ENCODE results near the gene SAXO1.
"Not testable (repeated sequence)": the region's sequence is repeated elsewhere in the genome, so short reads cannot be mapped to it uniquely, and the experiment has no call there.

SAXO1 gene

DNA sequence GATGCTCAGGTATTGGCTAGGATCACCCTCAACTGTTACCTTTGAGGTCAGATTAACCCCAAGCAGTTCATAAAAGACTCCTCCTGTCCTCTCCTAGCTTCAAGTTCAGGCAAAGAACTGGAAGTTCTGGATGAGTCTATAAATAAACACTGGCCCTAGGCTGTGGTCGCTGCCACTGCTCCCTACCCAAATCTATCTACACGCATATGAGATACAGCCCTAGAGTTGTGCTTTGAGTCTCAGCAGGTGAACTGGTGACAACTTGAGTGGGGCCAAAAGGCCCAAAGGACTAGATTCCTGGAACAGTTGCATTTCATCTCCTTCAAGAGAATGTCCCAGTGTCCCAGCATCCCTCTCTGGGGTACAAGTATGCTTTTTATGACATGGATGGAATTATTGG is 62.6 kb downstream of the SAXO1 start:
- DNase-seq (ENCODE audit: low read depth), result no peak

DNA sequence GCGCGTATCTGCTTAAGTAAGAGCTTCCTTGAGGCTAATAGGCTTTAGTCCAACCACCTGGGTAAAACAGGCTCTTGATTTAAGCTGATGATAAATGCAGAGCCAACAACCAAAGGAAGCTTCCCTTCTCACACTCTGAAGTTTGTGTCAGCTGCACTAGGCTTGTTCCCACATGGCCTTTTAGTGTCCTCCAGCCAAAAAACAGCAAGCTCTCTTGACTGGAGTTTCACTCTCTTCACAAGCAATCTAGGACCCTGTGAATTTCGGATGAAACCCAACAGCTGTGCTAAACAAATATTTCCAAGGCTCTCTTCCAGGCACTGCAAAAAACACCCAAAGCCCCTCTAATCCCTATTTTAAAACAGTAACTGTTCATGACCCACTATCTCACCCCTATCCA is 63.9 kb downstream of the SAXO1 start:
- DNase-seq (ENCODE audit: low read depth), result no peak

DNA sequence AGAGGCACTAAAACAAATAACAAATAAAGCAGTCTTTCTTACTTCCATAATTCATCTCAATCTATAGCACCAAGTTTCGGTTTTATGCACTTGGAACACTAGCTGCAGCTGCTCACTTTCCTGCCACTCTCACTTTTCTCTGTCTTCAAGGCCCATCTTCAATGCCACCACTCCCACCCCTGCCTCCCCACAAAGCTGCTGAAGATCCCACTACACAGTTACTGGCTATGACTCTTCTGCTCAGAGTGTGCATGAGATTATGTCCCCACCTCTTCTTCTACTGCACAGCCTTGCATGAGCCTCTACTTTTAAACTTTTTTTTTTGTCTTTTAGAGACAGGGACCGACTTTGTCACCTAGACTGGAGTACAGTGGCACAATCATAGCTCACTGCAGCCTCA is 77.4 kb downstream of the SAXO1 start:
- DNase-seq (ENCODE audit: low read depth), result no peak

DNA sequence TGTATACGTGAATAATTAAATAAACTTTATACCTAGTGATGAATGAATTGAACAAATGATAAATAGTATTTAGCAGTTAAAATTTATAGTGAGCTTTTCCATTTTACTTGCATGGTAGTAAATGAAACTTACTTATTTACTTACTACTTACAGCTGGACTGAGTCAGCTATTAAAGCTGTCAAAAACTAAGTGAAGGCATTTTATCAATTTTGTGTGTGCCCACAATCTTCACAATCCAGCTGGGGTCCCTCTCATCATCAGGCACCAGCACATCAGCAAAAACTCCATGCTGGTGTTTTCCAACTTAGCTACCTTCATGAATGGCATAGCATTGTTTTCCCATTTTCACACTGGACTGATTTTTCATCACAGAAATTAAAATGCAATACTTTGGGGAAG is 81.1 kb downstream of the SAXO1 start:
- no peak for DNase-seq (ENCODE audit: low read depth)

DNA sequence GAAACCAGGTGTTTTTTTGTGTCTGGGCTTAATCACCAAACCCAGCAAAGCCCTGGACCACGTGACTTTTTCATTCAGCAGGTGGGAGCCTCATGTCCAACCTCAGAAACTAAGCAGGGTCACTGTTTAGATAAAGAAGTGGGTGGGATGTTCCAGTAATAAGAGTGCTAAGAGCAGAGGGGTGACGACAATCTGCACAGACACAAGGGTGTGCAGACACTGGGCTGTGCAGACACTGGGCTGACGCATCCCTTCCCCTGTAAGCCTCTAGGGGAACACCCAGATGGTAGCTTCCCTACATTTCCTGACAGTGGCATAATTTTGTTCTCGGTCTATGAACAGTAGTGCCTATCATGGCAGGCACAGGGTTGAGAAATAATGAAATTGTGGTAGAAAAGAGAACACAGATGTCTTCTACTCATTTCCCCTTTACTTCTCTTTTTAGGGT is 85.1 kb downstream of the SAXO1 start:
- no peak for DNase-seq (ENCODE audit: low read depth)

DNA sequence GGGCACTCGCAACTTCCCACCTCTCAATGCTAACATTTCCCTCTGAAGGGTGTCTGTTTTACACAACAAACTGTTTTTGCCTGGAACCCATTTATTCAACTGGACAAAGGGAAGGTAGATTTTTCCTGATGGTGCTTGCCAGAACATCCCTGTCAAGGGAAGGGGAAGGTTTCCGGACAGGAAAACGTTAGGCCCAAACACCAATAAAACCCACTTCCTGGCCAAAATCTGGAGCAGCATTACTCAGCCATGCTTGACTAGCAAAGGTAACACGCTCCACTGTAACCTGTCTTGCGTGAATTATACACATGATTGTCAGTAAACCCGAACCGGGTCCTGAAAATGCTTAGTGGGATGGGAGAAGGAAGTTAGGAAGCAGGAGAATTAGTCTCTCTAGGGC is 90.2 kb downstream of the SAXO1 start:
- no peak for DNase-seq (ENCODE audit: low read depth)

DNA sequence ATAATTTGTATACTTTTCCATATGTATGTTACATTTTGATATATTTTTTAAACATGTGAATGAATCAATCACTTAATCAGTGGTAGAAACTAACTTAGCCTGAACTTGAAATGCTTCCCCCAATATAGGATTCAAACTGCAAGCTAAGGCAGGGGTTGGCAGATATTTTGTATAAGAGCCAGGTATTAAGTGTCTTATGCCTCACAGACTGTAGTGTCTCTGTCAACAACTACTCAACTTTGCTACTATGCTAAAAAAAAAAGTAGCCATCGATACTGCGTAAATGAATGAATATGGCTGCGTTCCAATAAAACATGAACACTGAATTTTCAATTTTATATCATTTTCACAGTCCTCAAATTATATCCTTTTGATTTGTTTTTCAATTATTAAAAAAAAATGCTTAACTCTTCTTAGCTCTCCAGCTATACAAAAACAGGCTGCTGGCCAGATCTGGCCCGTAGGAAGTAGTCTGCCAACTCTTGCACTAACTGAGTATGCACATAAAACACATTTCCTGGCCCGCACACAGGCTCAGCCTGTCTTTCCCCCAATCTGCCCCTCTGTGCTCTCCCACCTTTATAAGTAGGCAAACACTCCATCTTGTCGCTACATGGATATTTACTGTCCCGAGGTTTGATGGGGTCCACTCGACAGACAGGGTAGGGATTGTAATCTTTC is 91.8 kb downstream of the SAXO1 start:
- DNase-seq (ENCODE audit: low read depth), result no peak

DNA sequence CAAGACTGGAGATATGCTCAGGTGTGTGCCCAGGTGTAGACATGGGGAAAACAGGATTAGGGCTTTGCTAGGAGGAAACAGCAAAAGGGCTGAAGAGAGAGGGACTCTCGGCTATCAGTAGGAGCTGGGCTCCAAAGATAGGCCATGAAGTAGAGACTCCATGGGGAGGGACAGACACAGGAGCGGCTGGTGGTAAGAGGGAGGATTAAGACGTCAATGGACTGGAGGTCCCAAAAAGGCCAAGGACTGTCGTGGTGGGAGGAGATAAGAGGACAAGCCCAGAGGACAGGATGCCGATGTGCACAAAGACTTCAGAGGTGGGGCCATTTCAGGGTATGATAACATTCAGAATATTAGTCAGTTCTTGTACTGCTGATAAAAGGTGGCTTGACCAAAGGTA is 93.1 kb downstream of the SAXO1 start:
- DNase-seq (ENCODE audit: low read depth), result no peak

DNA sequence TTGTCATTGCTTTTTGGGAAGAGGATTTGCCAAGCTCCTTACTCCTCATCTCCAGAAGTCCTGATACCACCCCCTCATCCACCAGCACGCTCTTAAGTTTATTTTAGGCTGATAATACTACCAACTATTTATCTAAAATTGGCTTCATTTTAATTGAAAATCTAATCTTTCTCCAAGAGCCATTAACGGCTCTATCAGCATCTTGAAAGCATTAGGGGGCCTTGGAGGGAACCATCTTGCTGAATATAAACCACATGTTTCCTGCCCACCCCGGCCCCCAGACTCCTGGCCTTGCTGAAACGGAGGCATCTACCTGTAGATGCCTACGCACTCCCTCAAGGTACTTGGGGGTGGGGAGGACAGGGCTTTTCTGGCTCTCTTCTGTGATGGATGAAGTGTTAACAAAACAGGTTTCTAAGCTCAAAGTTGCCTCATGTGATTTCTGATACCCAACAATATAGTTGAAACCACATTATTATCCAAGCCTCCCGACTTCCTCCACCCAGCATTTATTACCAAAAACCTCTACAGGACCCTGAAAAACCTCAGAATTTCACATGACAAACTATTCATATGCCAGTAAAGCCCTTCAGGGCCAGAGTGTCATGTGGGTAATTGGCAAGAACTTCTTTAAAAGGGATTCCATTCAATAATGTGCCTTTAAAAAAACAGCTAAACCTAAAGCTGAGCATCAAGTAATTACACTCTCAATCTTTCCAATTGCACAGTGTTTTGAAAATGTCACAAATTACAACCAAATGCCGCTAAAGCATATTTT is 96.7 kb downstream of the SAXO1 start:
- no peak for DNase-seq (ENCODE audit: low read depth)

DNA sequence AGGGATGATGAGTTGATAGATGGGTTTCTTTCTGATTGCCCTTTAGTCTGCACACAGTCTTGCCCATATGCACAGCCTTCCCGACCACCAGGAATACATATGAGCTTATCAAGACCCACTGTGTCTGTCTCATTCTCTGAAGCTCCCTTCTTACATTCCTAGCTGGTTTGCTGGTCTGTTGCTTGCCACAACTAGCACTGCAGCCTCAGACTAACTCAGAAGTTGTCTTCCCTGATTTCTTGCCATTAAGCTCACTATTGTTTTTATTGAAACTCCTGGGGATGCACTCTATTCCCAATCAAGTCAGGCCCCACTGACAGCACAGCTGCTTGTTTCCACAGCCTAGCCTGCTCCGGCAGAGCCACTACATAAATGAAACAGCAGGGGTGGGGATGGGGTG is 97.5 kb downstream of the SAXO1 start:
- DNase-seq (ENCODE audit: low read depth), result no peak

DNA sequence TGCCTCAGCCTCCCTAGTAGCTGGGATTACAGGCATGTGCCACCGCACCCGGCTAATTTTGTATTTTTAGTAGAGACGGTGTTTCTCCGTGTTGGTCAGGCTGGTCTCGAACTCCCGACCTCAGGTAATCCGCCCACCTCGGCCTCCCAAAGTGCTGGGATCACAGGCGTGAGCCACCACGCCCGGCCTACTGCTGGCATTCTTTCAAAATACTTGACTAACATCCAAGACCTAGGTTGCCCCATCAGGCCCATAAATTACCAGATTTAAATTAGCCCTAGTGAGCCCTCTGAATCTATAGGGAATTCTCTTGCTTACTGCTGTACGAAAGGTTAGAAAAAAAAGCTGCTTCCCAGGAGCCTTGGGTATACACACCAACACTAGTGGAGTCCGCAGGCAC is 102.4 kb downstream of the SAXO1 start:
- DNase-seq (ENCODE audit: low read depth), result not testable (repeated sequence)

DNA sequence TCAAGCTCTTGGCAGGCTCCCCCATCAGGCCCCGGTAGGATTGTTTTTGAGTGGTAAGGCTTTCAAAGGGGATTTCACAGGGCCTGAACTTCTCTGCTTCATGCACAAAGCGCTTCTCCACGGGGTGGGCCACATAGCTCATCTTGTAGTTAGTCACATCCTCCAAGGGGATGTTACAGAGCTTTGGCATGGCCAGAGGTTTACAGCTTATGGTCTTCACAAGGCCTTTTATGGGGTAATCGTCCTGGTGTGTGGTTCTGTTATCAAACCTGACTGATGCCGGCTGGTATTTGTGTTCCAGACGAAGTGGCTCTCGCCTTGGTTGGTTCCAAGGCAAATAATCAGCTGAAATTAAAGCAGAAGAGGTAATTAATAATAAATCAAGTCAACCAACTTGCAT is 104.3 kb downstream of the SAXO1 start:
- DNase-seq (ENCODE audit: low read depth), result no peak

DNA sequence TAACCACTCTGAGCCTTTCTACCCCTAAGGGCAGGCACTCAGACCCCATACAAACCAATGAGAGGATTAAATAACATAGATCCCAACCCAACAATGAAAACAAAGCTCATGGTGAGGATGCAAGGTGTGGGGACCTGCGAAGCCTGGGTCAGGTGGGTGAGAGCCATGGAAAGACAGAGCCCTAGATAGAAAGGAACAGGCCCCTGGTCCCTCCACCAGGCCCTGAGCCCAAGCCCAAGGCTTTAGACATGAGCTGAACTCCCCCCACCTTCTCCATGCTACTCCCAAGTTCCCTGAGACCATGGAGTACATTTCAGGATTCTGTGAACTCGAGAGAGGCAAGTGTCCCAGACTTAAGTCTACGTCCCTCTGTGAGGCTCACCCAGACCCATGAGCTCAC is 106.5 kb downstream of the SAXO1 start:
- no peak for DNase-seq (ENCODE audit: low read depth)

DNA sequence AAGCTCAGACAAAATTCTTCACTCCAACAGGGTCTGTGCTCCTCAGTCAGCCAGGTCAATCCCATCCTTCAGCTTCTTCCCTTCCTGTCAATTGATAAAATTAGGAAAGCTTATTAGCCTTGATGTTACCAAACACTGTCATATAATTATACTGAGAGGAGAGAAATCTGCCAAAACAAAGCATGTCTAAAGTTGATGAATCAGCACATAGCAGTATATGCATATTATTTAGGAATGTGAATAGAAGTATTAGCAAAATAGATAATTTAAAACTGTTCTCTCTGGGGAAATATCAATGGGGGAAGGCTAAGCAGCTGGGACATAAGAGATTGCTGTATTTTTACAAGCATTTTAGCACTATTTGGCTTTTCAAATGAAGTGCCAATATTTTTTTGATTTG is 107.1 kb downstream of the SAXO1 start:
- DNase-seq (ENCODE audit: low read depth), result no peak

DNA sequence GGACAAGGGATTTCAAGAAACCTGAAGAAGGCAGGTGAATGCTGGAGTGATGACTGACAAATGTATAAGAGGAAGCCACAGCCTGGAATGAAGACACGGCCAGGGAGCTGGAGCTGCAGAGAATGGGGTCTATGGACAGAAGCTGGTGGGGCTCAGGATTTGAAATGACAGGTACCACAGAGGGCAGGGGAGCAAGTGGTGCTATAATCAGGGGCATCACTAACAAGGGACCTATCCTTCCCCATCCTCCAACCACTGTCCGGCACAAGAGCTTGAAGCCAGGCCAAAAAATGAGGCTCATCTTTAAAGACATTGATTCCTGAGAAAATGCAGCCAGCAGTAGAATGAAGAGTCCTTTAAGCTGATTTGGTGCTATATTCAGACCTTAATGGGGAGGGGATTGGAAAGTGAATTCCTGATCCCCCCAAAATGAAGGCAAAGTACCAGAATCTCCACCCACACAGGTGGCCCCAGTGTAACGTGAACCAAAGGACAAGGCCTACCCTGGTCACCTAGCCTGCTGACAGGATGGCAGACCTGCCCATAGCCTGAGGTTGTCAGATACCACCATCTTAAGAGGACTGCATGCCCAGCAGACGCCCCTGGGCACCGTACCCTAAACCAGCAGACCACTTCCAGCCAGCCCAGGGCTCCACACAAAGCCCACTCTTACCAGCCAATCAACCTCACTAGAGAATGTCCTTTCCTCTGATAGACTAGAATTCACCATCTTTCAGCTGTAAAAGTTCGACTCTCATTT is 109.2 kb downstream of the SAXO1 start:
- no peak for DNase-seq (ENCODE audit: low read depth)

DNA sequence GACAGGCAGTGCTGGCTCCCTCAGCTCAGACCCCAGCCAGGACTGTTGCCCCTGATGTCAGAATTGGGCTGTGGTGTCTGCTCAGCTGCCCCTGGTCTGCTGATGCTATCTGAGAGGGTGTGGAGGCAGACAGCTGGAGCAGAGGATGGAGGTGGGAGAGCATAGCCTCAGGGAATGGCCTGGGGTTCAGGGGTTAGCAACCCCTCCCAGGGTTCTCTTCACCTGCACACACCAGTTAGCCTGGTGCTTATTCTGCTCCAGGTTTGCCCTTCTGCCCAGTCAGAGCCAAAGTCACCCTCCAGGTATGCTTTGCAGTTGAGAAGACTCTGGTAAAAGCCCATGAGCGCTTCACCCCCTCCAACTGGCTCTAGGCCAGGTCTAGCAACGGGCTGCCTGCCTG is 109.8 kb downstream of the SAXO1 start:
- DNase-seq (ENCODE audit: low read depth), result no peak

DNA sequence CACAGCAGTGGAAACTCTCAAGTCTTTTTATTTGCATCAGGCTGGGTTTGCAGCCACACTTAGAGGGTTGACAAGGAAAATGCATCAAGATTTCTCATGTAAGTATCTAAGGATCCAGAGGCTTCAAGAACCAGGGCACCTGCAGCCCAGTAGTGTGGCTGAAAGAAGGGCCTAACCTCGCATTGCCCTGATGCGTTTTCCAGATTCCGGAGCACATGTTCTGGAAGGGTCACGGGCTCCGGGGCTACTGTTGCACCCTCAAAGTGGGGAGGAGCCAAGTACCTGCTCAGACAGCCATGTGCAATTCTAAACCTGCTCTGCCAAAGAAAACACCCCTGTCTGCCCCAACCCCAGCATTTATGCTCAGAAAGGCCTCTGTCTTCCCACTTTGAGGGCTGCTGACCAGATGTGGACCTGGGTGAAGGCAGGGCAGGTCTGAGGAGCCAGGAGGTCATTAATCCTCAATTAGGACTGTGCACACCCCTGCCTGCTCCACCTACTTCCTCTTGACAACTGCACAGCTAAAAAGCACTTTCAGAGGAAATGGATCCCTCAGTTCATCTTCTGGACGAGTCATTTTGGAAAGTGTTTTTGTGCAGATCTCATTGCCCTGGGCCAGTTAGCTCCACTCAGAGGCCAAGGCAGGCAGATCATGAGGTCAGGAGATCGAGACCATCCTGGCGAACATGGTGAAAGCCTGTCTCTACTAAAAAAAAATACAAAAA is 110.7 kb downstream of the SAXO1 start:
- DNase-seq (ENCODE audit: low read depth), result no peak

DNA sequence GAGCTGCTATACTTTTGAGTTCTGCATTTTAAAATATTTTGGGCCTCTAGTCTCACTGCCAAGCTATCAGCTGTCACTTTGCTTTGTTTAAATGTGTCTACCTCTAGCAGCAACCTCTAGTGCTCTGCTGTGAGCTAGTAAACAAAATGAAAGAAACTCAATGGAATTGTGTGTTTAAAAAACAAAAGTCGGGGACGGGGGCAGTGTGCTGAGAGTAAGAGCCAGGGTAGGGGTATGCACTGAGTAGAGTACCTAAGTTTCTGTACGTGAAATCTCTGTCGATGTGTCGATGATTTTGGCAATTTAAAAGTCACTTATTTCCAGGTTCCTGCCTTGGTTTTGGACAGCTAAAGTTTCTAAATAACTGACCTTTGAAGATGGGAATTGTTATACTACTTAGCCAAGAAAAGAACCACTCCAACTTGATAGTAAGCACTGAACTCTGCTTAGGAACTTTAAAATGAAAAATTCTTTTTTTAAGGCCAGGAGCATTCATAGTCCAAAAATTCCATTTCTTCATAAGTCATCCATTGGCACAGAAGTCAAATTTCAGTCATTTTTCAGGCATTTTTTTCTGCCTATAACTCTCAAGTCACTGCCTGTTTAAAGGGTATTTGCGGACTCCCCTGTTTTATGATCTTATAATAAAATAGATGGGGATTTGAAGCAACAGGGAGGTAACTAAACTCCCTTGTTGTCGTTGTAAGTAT is 111.5 kb downstream of the SAXO1 start:
- no peak for DNase-seq (ENCODE audit: low read depth)

DNA sequence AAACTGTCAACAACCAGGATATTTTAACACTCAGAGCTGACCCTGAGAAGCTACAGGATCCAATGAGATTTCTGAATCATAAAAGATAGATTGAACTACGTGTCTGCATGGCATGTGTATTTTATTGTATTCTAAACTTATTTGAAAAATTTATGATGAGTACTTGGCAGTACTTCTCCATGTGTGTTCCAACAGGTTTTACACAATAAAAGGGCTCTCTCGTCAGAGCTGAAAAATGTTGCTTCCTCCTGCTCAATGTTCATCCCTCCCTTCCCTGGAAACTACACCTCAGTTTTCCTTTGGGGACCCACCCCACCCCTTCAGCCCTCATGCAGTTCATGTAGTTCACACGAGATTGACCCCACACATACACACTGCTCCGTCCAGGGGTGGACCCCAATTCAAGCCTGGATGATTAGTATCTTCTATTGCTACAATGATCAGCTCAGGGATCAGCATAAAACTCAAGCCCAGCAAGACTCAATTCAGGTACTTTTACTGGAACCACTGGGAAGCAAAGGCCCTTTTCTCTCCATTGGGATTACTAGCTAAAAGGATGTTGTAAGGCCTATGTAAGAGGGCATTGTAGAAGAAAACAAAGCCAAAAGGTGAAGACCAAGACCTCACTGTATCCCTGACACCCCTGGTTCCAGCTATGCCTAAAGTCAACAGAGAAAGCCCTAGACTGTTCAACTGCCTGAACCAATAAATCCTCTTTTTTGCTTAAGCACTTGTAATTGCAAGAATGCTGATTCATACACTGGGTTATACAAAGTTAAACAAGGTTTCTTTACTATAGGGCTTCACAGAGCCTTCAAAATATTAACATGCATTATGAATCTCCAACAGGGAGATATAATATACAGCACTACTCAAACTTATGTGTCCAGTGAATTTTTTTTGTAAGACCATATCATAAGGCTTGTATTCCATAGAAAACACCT is 112.6 kb downstream of the SAXO1 start:
- no peak for DNase-seq (ENCODE audit: low read depth)

DNA sequence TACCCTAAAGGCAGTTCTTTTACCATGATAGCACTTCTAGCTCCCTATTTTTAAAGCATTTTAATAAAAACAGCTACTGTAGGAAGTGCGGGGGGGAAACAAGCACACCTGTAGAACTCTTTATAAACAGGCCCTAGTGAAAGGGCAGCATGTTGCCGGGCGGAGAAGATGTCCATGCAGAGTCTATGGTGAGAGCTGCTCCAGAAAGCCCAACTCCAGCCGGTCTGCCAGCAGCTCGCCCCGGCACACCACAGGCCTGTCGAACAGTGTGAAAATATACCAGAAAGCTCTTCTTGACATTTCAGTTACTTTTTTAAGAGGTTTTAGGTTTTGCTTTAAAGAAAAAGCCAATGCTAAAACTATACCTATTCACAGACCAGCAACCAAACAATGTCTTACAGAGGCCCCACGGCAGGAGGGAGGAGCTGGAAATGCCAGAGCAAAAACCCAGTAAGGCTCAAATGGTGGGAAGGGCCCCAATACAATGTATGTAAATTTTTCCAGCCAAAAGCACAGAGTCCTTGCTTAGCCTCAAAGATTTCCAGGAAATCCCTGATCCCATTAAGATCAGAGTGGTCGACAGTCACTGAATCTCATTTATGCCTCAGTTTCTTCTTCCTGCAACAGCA is 121.2 kb downstream of the SAXO1 start:
- DNase-seq (ENCODE audit: low read depth), result no peak
